ENCODE results near the gene PACS2. TPM values are rescaled to one million over a fixed set of nuclear protein-coding genes. Genes with fewer than 3 reads are reported as not detected.
A peak's percentile ranks its signal among the peaks of the same experiment; 100 is the strongest.
"Not testable (repeated sequence)": the region's sequence is repeated elsewhere in the genome, so short reads cannot be mapped to it uniquely, and the experiment has no call there.

Gene PACS2
- total RNA-seq, 3 donors from 2014 or later (not counting 1 experiment from before 2014, with no cell fraction given), result 58.4 to 76.5 (median 69.2) TPM

- Histone ChIP-seq H3K27ac (ENCODE audit: low read length) (peak overlapping the region; percentile 14), H3K4me1 (ENCODE audit: control insufficient read depth, insufficient read depth, low read length) (peaks cover 23% of the 10 kb centered on the region), H3K36me3 (ENCODE audit: control insufficient read depth, insufficient read depth, low read length) (no peaks in the 10 kb centered on the region), H3K9me3 (ENCODE audit: control insufficient read depth, insufficient read depth, low read length) (no peaks in the 10 kb centered on the region), H3K4me3 (ENCODE audit: low read length) (peak overlapping the region; percentile 30), H3K27me3 (ENCODE audit: control insufficient read depth, insufficient read depth, low read length) (no peaks in the 10 kb centered on the region)
- DNase-seq (peak; percentile 42 to 57), ATAC-seq (peak; percentile 0 to 3 (median 1))
- Mint-ChIP-seq H3K4me1 (peaks cover 26% of the 10 kb centered on the region in 2 donors), H3K36me3 (no peaks in the 10 kb centered on the region), H3K9me3 (no peaks in the 10 kb centered on the region), H3K27me3 (ENCODE audit: low read depth in 2 of 2) (no peaks in the 10 kb centered on the region), H3K4me3 (peak overlapping the region; percentile 86), H3K27ac (peak overlapping the region; percentile 81 to 93)
- intact Hi-C loops (cut with micrococcal nuclease), result loop anchor here (10.0 kb wide), 2 partner anchors 45 to 95 kb away; no protein-coding TSS in a partner anchor
- no peak for TF ChIP-seq CTCF (IDR thresholded peaks at IDR 0.05)
- 7% methylated on average over 54 of the region's 54 CpGs for WGBS (ENCODE audit: insufficient coverage)
These were observed 14.7 kb upstream of the PACS2 start for GRCh38 chr14:105299654-105300541.

GRCh38 chr14:105300542-105301102, 13.9 kb upstream of the PACS2 start, which contains the start of gene BRF1:
BRF1 (minus strand) TSS chr14:105301001; CDS start chr14:105300629, 372 bp downstream.
- peaks cover 31 to 33% of the 10 kb centered on the region in 2 donors for H3K4me1 Mint-ChIP-seq
- Histone ChIP-seq H3K27me3 (ENCODE audit: control insufficient read depth, insufficient read depth, low read length) (no peaks in the 10 kb centered on the region), H3K9me3 (ENCODE audit: control insufficient read depth, insufficient read depth, low read length) (no peaks in the 10 kb centered on the region), H3K4me3 (ENCODE audit: low read length) (peak within 1 kb of the TSS; percentile 71), H3K4me1 (ENCODE audit: control insufficient read depth, insufficient read depth, low read length) (peaks cover 28% of the 10 kb centered on the region), H3K27ac (ENCODE audit: low read length) (peak within 1 kb of the TSS; percentile 92), H3K36me3 (ENCODE audit: control insufficient read depth, insufficient read depth, low read length) (no peaks in the 10 kb centered on the region)
- intact Hi-C loops (cut with micrococcal nuclease), result loop anchor here (1.0 to 10.0 kb wide), 2 partner anchors 46 to 191 kb away; partner anchors contain the start of gene TEDC1
- DNase-seq, result peak; percentile 97 to 98
- under 1% methylated on average over 90 of the region's 90 CpGs for WGBS (ENCODE audit: insufficient coverage)
- no peaks in the 10 kb centered on the region for H3K36me3 Mint-ChIP-seq
- ATAC-seq, result peak; percentile 87 to 95 (median 88)
- peak within 1 kb of the TSS; percentile 81 to 93 for H3K27ac Mint-ChIP-seq
- peak within 1 kb of the TSS; percentile 94 for H3K4me3 Mint-ChIP-seq
- no peaks in the 10 kb centered on the region for H3K9me3 Mint-ChIP-seq
- H3K27me3 Mint-ChIP-seq (ENCODE audit: low read depth in 2 of 2), result no peaks in the 10 kb centered on the region
- no peak for TF ChIP-seq CTCF (IDR thresholded peaks at IDR 0.05)

GRCh38 chr14:105301103-105301914, 13.2 kb upstream of the PACS2 start:
- Histone ChIP-seq H3K27ac (ENCODE audit: low read length) (peak overlapping the region; percentile 92), H3K9me3 (ENCODE audit: control insufficient read depth, insufficient read depth, low read length) (no peaks in the 10 kb centered on the region), H3K4me3 (ENCODE audit: low read length) (peak overlapping the region; percentile 71), H3K36me3 (ENCODE audit: control insufficient read depth, insufficient read depth, low read length) (no peaks in the 10 kb centered on the region), H3K4me1 (ENCODE audit: control insufficient read depth, insufficient read depth, low read length) (peaks cover 32% of the 10 kb centered on the region), H3K27me3 (ENCODE audit: control insufficient read depth, insufficient read depth, low read length) (no peaks in the 10 kb centered on the region)
- TF ChIP-seq CTCF (IDR thresholded peaks at IDR 0.05), result no peak
- WGBS (ENCODE audit: insufficient coverage), result 7% methylated on average over 65 of the region's 65 CpGs
- Mint-ChIP-seq H3K9me3 (no peaks in the 10 kb centered on the region), H3K4me1 (peaks cover 34% of the 10 kb centered on the region in 2 donors), H3K36me3 (no peaks in the 10 kb centered on the region), H3K4me3 (peak overlapping the region; percentile 94), H3K27ac (peak overlapping the region; percentile 69 to 93), H3K27me3 (ENCODE audit: low read depth in 2 of 2) (no peaks in the 10 kb centered on the region)
- DNase-seq (peak; percentile 96 to 98), ATAC-seq (peak; percentile 81 to 93 (median 82))
- intact Hi-C loops (cut with micrococcal nuclease), result loop anchor here (1.0 to 10.0 kb wide), 2 partner anchors 47 to 190 kb away; partner anchors contain the start of gene TEDC1

- not testable (repeated sequence) for H3K9me3 ChIP-seq (ENCODE audit: control insufficient read depth, insufficient read depth, low read length); H3K4me3 ChIP-seq (ENCODE audit: low read length); H3K36me3 Mint-ChIP-seq; H3K27ac ChIP-seq (ENCODE audit: low read length); ATAC-seq; H3K27me3 ChIP-seq (ENCODE audit: control insufficient read depth, insufficient read depth, low read length); H3K36me3 ChIP-seq (ENCODE audit: control insufficient read depth, insufficient read depth, low read length); H3K27me3 Mint-ChIP-seq (ENCODE audit: low read depth in 2 of 2); H3K9me3 Mint-ChIP-seq
- intact Hi-C loops (cut with micrococcal nuclease), result loop anchor here (1.0 to 10.0 kb wide), 2 partner anchors 47 to 189 kb away; partner anchors contain the start of gene TEDC1
- H3K4me1 Mint-ChIP-seq, result peaks cover 34% of the 10 kb centered on the region in 2 donors
- peak in 1 of 2 donors; percentile 30 for DNase-seq
- peak overlapping the region; percentile 94 for H3K4me3 Mint-ChIP-seq
- peaks cover 32% of the 10 kb centered on the region for H3K4me1 ChIP-seq (ENCODE audit: control insufficient read depth, insufficient read depth, low read length)
- WGBS (ENCODE audit: insufficient coverage), result 93% methylated on average over 10 of the region's 11 CpGs
- peak overlapping the region; percentile 69 to 93 for H3K27ac Mint-ChIP-seq
These were observed 12.7 kb upstream of the PACS2 start for GRCh38 chr14:105301915-105302249.
